Measurements from ENCODE around the gene TACO1. TPM values are rescaled to one million over a fixed set of nuclear protein-coding genes. Genes with fewer than 3 reads are reported as not detected.

TACO1 gene
- total and polyA plus RNA-seq, 9 of the 15 experiments (the other 6 are each of a cell fraction or from before 2014, with no cell fraction given), result 10.3 to 41.6 (median 30.9) TPM

- no peak overlapping the region for H3K4me2 ChIP-seq (ENCODE audit: insufficient read depth, low read length)
These were observed 10.7 kb downstream of the TACO1 start for GRCh38 chr17:63611354-63611753.

More at GRCh38 chr17:63611354-63611753, 10.7 kb downstream of the TACO1 start:
- in situ Hi-C loops (cut with MboI) (no loop called here), intact Hi-C loops (cut with micrococcal nuclease) (loop anchor here (5.0 kb wide), 2 partner anchors 129 to 529 kb away; no protein-coding TSS in a partner anchor)
- DNase-seq (ENCODE audit: extremely low read depth in 1 of 4, low spot score in 3 of 4), result no peak
- FAIRE-seq, result no peak
- ChIA-PET POLR2A (interaction anchor here (0.6 to 3.4 kb wide), 7 partner anchors 9 to 205 kb away, joined by 3 to 14 read pairs (median 6); partner anchors contain the start of genes MAP3K3 and TACO1), CTCF (ENCODE audit: low intra/inter-chr PET ratio) (interaction anchor here (0.5 to 2.5 kb wide), 3 partner anchors 16 to 186 kb away, joined by 3 to 36 read pairs (median 3); no protein-coding TSS in a partner anchor)
- ATAC-seq, result no peak
- Histone ChIP-seq H2AFZ (ENCODE audit: low read depth, low read length) (no peak overlapping the region), H3K27me3 (ENCODE audit: control insufficient read depth in 2 of 2, insufficient read depth in 2 of 2, low read length in 2 of 2) (no peaks in the 10 kb centered on the region), H3K79me2 (ENCODE audit: control insufficient read depth, insufficient read depth, low read length) (no peaks in the 10 kb centered on the region), H3K4me3 (no peak overlapping the region), H3K36me3 (ENCODE audit: control insufficient read depth, insufficient read depth, low read length) (peaks cover 30% of the 10 kb centered on the region), H4K20me1 (replicated peaks; ENCODE audit: control insufficient read depth, insufficient read depth, low read length) (no peaks in the 10 kb centered on the region), H3K4me1 (replicated peaks in 1 of 2; ENCODE audit: control insufficient read depth in 2 of 2, insufficient read depth in 2 of 2, low read length in 2 of 2) (no peaks in the 10 kb centered on the region), H3K9me1 (ENCODE audit: control insufficient read depth, insufficient read depth, low read length) (no peaks in the 10 kb centered on the region), H3K9ac (ENCODE audit: insufficient read depth in 1 of 2, low read depth in 2 of 2, low read length in 2 of 2) (no peak overlapping the region), H3K27ac (ENCODE audit: extremely low read depth, low read depth, low read length) (no peak overlapping the region), H3K9me3 (replicated peaks; ENCODE audit: control insufficient read depth, insufficient read depth, low read depth, low read length) (no peaks in the 10 kb centered on the region)
- no peak for TF ChIP-seq ZBTB1 (CRISPR knock-in tag; IDR thresholded peaks at IDR 0.05; ENCODE audit: borderline replicate concordance, low read depth)
- TF ChIP-seq DACH1 (IDR thresholded peaks at IDR 0.05; ENCODE audit: partially characterized antibody), result no peak
- TF ChIP-seq ZBTB26 (CRISPR knock-in tag; IDR thresholded peaks at IDR 0.05), result no peak
- TF ChIP-seq ILF3 (IDR thresholded peaks at IDR 0.05; ENCODE audit: borderline replicate concordance), result no peak
- TF ChIP-seq SUPT5H (IDR thresholded peaks at IDR 0.05), result 0 out of 2 replicates have a peak, but pooled peaks have one; percentile 10
- no peak for TF ChIP-seq GATAD2B (IDR thresholded peaks at IDR 0.05; ENCODE audit: borderline replicate concordance)
- 77% methylated on average over 3 of the region's 3 CpGs for WGBS (ENCODE audit: insufficient coverage, low coverage, missing lambda C conversion rate)
- BruUV-seq (replicated peaks), result no TSS peak

Data from K562 (cell line).